ENCODE measurements around the gene RBMS1. TPM values are rescaled to one million over a fixed set of nuclear protein-coding genes. Genes with fewer than 3 reads are reported as not detected.

The RBMS1 gene
- total RNA-seq, 3 donors from 2014 or later, result 81.3 to 96.2 (median 92.1) TPM

GRCh38 chr2:160419776-160420505 lies 73.7 kb downstream of the RBMS1 start:
- no peak for DNase-seq (ENCODE audit: low spot score in 2 of 2)
- TF ChIP-seq POLR2AphosphoS5 (IDR thresholded peaks at IDR 0.05) (no peak), POLR2A (IDR thresholded peaks at IDR 0.05) (no peak), CTCF (IDR thresholded peaks at IDR 0.05) (no peak)
- H3K4me1 ChIP-seq, result no peaks in the 10 kb centered on the region
- H3K27ac ChIP-seq, result peak overlapping the region in 1 of 2 donors; percentile 1
- H3K4me3 ChIP-seq, result no peak overlapping the region
- no peaks in the 10 kb centered on the region for H3K36me3 ChIP-seq
- no peaks in the 10 kb centered on the region for H3K27me3 ChIP-seq
- H3K9me3 ChIP-seq, result no peaks in the 10 kb centered on the region
- intact Hi-C loops (cut with DNase I; ENCODE audit: low total_unique reads), result loop anchor here (10.0 kb wide), 1 partner anchor 1615 kb away; no protein-coding TSS in a partner anchor

- Histone ChIP-seq H3K9me3 (no peaks in the 10 kb centered on the region), H3K4me1 (no peaks in the 10 kb centered on the region), H3K27ac (no peak overlapping the region), H3K27me3 (no peaks in the 10 kb centered on the region), H3K4me3 (no peak overlapping the region), H3K36me3 (no peaks in the 10 kb centered on the region)
- DNase-seq (ENCODE audit: low spot score in 2 of 2), result no peak
- TF ChIP-seq CTCF (IDR thresholded peaks at IDR 0.05) (no peak), POLR2AphosphoS5 (IDR thresholded peaks at IDR 0.05) (no peak), POLR2A (IDR thresholded peaks at IDR 0.05) (no peak)
- intact Hi-C loops (cut with DNase I; ENCODE audit: low total_unique reads), result no loop called here
Observed at GRCh38 chr2:160418853-160419252, 74.8 kb downstream of the RBMS1 start.

GRCh38 chr2:160418398-160418765 lies 75.2 kb downstream of the RBMS1 start:
- Histone ChIP-seq H3K9me3 (no peaks in the 10 kb centered on the region), H3K4me1 (no peaks in the 10 kb centered on the region), H3K4me3 (no peak overlapping the region), H3K27me3 (no peaks in the 10 kb centered on the region), H3K36me3 (no peaks in the 10 kb centered on the region), H3K27ac (no peak overlapping the region)
- intact Hi-C loops (cut with DNase I; ENCODE audit: low total_unique reads), result no loop called here
- TF ChIP-seq POLR2A (IDR thresholded peaks at IDR 0.05), result no peak
- TF ChIP-seq CTCF (IDR thresholded peaks at IDR 0.05), result no peak
- no peak for TF ChIP-seq POLR2AphosphoS5 (IDR thresholded peaks at IDR 0.05)
- DNase-seq (ENCODE audit: low spot score in 2 of 2), result no peak

- no peak for DNase-seq (ENCODE audit: low spot score in 2 of 2)
- Histone ChIP-seq H3K36me3 (no peaks in the 10 kb centered on the region), H3K27me3 (no peaks in the 10 kb centered on the region), H3K4me1 (no peaks in the 10 kb centered on the region), H3K27ac (no peak overlapping the region), H3K4me3 (no peak overlapping the region), H3K9me3 (no peaks in the 10 kb centered on the region)
- TF ChIP-seq CTCF (IDR thresholded peaks at IDR 0.05) (no peak), POLR2A (IDR thresholded peaks at IDR 0.05) (no peak), POLR2AphosphoS5 (IDR thresholded peaks at IDR 0.05) (no peak)
- intact Hi-C loops (cut with DNase I; ENCODE audit: low total_unique reads), result no loop called here
Observed at GRCh38 chr2:160417745-160418397, 75.7 kb downstream of the RBMS1 start.

GRCh38 chr2:160415991-160416390 lies 77.6 kb downstream of the RBMS1 start:
- TF ChIP-seq POLR2A (IDR thresholded peaks at IDR 0.05) (no peak), POLR2AphosphoS5 (IDR thresholded peaks at IDR 0.05) (no peak), CTCF (IDR thresholded peaks at IDR 0.05) (no peak)
- no peaks in the 10 kb centered on the region for H3K4me1 ChIP-seq
- H3K36me3 ChIP-seq, result no peaks in the 10 kb centered on the region
- H3K9me3 ChIP-seq, result no peaks in the 10 kb centered on the region
- no peak overlapping the region for H3K27ac ChIP-seq
- no peak overlapping the region for H3K4me3 ChIP-seq
- no peaks in the 10 kb centered on the region for H3K27me3 ChIP-seq
- DNase-seq (ENCODE audit: low spot score in 2 of 2), result no peak
- intact Hi-C loops (cut with DNase I; ENCODE audit: low total_unique reads), result no loop called here

Measured in breast epithelium (tissue), 4 donors.